Common myeloid progenitor, CD34-positive (primary cell): ENCODE measurements around the gene DIDO1.
A peak's percentile ranks its signal among the peaks of the same experiment; 100 is the strongest.

Source experiments
- CTCF ChIA-PET: fragments of 350-600 bp; sonication (Branson Sonifier 250); formaldehyde crosslinking; loops from one replicate; lab custom pipeline; 2021; ENCODE audit warnings: antibody characterized with exemption; lab: Charles Lee
- POLR2A ChIA-PET: fragments of 350-600 bp; sonication (Branson Sonifier 250); formaldehyde crosslinking; loops from one replicate; lab custom pipeline; 2021; ENCODE audit warnings: antibody characterized with exemption; lab: Charles Lee
- DNase-seq, 3 donors: peaks; one replicate each; pipeline versions ENCODE4 v3.0.0 to v3.0.0-alpha.2; 2013
- H3K27ac ChIP-seq, 2 experiments: 1 replicate in 1 of 2; 2 replicates in 1 of 2; pipeline ENCODE4 v1.7.0; 2013; ENCODE audit warnings: inconsistent platforms in 2 of 2, low read length in 2 of 2, mild to moderate bottlenecking in 2 of 2, low read depth in 1 of 2, moderate library complexity in 1 of 2; ENCODE audit not compliant: severe bottlenecking in 2 of 2, insufficient read depth in 1 of 2, poor library complexity in 1 of 2
- H3K27me3 ChIP-seq, 5 experiments: replicated peaks in 2 of 5; 1 replicate in 3 of 5; 2 replicates in 2 of 5; pipeline versions ENCODE4 v1.6.1 to v1.7.0; 2013; ENCODE audit warnings: low read length in 4 of 5, mild to moderate bottlenecking in 2 of 5, moderate library complexity in 2 of 5, inconsistent platforms in 1 of 5; ENCODE audit not compliant: insufficient read depth in 5 of 5, control insufficient read depth in 4 of 5
- H3K36me3 ChIP-seq, 4 experiments: 1 replicate in 2 of 4; 2 replicates in 2 of 4; pipeline versions ENCODE4 v1.6.1 to v1.7.0; 2013; ENCODE audit warnings: low read length in 3 of 4, control low read depth in 1 of 4, mild to moderate bottlenecking in 1 of 4; ENCODE audit not compliant: control insufficient read depth in 4 of 4, insufficient read depth in 4 of 4
- H3K4me1 ChIP-seq, 4 experiments: 1 replicate in 3 of 4; 2 replicates in 1 of 4; pipeline versions ENCODE4 v1.6.1 to v1.7.1; 2013; ENCODE audit warnings: low read length in 3 of 4, mild to moderate bottlenecking in 3 of 4, control low read depth in 1 of 4, inconsistent platforms in 1 of 4, moderate library complexity in 1 of 4; ENCODE audit not compliant: control insufficient read depth in 4 of 4, insufficient read depth in 4 of 4; ENCODE audit errors: control extremely low read depth in 1 of 4
- H3K4me3 ChIP-seq, 7 experiments: 1 replicate in 4 of 7; 2 replicates in 3 of 7; pipeline versions ENCODE4 v1.5.1 to v1.7.0; 2013; ENCODE audit warnings: mild to moderate bottlenecking in 7 of 7, low read length in 6 of 7, moderate library complexity in 6 of 7, inconsistent platforms in 2 of 7, low read depth in 2 of 7, control low read depth in 1 of 7; ENCODE audit not compliant: insufficient read depth in 4 of 7, control insufficient read depth in 1 of 7; ENCODE audit errors: extremely low read depth in 1 of 7
- H3K9me3 ChIP-seq, 5 experiments: 1 replicate in 4 of 5; 2 replicates in 1 of 5; pipeline versions ENCODE4 v1.6.1 to v1.7.1; 2013; ENCODE audit warnings: low read length in 4 of 5, mild to moderate bottlenecking in 2 of 5, inconsistent platforms in 1 of 5, low read depth in 1 of 5, moderate library complexity in 1 of 5; ENCODE audit not compliant: control insufficient read depth in 4 of 5, insufficient read depth in 2 of 5; ENCODE audit errors: control extremely low read depth in 1 of 5
- WGBS: methylation state at CpG from one replicate; pipeline ENCODE4 v1.1.5; 2013; ENCODE audit not compliant: insufficient coverage; 5-methylcytosine and 5-hydroxymethylcytosine counted together

DIDO1 gene

DNA sequence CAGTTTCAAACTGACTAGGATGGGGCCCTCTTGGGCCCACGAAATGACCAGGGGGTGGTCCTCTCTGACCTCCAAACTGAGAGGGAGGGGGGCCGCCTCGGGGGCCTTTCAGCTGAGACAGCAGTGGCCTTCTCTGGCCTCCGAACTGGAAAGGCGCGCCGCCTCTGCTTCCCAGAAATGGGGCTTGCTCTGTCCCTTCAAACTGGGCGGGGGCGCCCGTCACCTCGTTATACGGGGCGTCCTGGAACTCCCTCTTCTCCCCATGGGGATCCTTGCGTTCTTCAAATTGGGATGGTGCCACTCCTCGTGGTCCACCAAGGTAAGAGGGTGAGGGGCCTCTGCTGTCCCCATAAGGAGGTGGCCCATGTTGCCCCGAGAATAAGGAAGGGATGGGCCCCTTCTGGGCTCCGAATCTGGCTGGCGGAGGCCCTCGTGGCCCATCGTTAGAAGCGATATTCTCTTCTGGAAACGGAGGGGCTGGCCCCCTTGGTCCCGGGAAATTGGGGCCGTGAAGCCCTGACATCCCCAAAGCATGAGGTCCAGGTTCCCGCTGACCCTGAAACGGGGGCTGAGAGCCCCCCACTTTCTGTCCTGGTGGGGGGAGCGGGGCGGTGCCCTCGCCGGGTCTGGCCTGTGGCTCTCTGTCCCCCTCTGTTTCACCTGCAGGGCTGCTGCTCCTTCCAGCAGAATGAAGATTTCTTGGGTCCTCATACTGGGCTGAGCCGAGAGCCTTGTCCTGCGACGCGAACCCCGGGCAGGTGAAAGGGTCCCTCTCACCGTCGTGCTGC is 46.0 kb downstream of the DIDO1 start:
- ChIA-PET CTCF (no interaction called here), POLR2A (no interaction called here)
- peaks cover 0 to 37% (median 23%) of the 10 kb centered on the region in 4 experiments for H3K36me3 ChIP-seq
- no peak for DNase-seq
- H3K27me3 ChIP-seq, result no peaks in the 10 kb centered on the region
- H3K27ac ChIP-seq, result no peak overlapping the region
- peaks cover 0 to 16% (median 5%) of the 10 kb centered on the region in 4 experiments for H3K4me1 ChIP-seq
- no peaks in the 10 kb centered on the region for H3K9me3 ChIP-seq
- H3K4me3 ChIP-seq, result no peak overlapping the region
- 99% methylated on average over 34 of the region's 37 CpGs for WGBS

GRCh38 chr20:62879275-62880146 is 46.8 kb downstream of the DIDO1 start:
- Histone ChIP-seq H3K9me3 (no peaks in the 10 kb centered on the region), H3K4me1 (peaks cover 0 to 17% (median 5%) of the 10 kb centered on the region in 4 experiments), H3K27ac (no peak overlapping the region), H3K27me3 (no peaks in the 10 kb centered on the region), H3K36me3 (peaks cover 0 to 35% (median 23%) of the 10 kb centered on the region in 4 experiments), H3K4me3 (no peak overlapping the region)
- WGBS, result 83% methylated on average over 80 of the region's 80 CpGs
- ChIA-PET POLR2A (no interaction called here), CTCF (interaction anchor here (2.0 kb wide), 1 partner anchor 8 kb away, joined by 6 read pairs; no protein-coding TSS in a partner anchor)
- no peak for DNase-seq

- peaks cover 0 to 35% (median 23%) of the 10 kb centered on the region in 4 experiments for H3K36me3 ChIP-seq
- ChIA-PET CTCF (interaction anchor here (1.2 to 4.1 kb wide), 3 partner anchors 9 to 21 kb away, joined by 4 to 27 read pairs (median 6); no protein-coding TSS in a partner anchor), POLR2A (no interaction called here)
- H3K27ac ChIP-seq, result no peak overlapping the region
- H3K27me3 ChIP-seq, result no peaks in the 10 kb centered on the region
- H3K4me1 ChIP-seq, result peaks cover 0 to 18% (median 5%) of the 10 kb centered on the region in 4 experiments
- no peaks in the 10 kb centered on the region for H3K9me3 ChIP-seq
- H3K4me3 ChIP-seq, result no peak overlapping the region
- DNase-seq, result no peak
- 78% methylated on average over 10 of the region's 20 CpGs for WGBS
These were observed 47.9 kb downstream of the DIDO1 start for GRCh38 chr20:62878244-62879038.

DNA sequence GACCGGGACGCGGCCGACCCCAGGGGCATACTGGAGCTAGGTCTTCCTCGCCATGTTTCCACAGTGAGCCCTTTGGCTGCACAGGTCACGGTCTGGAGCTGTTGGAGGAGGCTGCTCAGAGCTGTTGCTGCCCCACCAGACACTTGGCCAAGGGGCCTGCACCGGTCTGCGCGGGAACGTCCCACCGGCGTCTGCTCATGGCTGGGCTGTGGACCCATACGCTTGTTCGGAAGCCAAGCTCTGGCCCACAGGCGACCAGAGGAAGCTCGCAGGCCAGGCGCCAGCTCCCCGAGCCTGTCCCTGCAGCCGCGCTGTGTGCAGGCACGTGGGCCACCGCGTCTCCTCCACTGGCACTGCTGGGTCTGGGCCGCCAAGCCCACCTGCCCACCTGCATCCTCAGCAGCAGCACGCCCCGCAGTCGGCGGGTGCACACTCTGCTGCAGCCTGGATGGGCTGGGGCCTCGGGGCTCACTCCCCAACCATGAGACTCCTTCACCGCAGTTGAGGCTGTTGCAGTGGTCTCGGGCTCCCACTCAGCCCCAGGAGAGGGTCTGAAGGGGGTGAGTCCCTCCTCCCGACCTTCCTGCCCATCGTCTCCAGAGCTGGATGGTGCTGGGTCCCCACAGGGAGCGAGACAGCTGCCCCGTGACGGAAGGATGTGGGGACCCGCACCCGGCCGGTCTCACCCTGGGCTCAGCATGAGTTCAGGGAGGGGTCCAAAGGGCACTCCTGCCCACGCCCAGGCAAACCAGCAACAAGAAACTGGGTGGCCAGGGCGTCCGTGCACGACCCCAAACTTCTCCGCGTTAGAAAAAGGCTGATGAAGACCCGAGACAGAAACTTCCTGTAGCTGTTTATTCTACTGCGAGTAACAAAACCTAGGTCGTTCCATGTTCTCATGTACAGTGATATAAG is 49.1 kb downstream of the DIDO1 start:
- no peak overlapping the region for H3K27ac ChIP-seq
- no peaks in the 10 kb centered on the region for H3K9me3 ChIP-seq
- no peaks in the 10 kb centered on the region for H3K27me3 ChIP-seq
- peaks cover 0 to 31% (median 23%) of the 10 kb centered on the region in 4 experiments for H3K36me3 ChIP-seq
- POLR2A ChIA-PET, result interaction anchor here (0.6 kb wide), 1 partner anchor 12 kb away, joined by 4 read pairs; no protein-coding TSS in a partner anchor
- 74% methylated on average over 32 of the region's 48 CpGs for WGBS
- CTCF ChIA-PET, result interaction anchor here (0.9 to 4.1 kb wide), 5 partner anchors 11 to 22 kb away, joined by 3 to 27 read pairs (median 4); partner anchors contain the start of gene TCFL5
- H3K4me1 ChIP-seq, result peaks cover 0 to 18% (median 5%) of the 10 kb centered on the region in 4 experiments
- H3K4me3 ChIP-seq, result peak overlapping the region in 1 of 7 experiments; percentile 20
- peak in 1 of 3 donors; percentile 32 for DNase-seq

- Histone ChIP-seq H3K36me3 (peaks cover 0 to 24% (median 16%) of the 10 kb centered on the region in 4 experiments), H3K27me3 (no peaks in the 10 kb centered on the region), H3K27ac (no peak overlapping the region), H3K4me3 (no peak overlapping the region), H3K9me3 (no peaks in the 10 kb centered on the region), H3K4me1 (peaks cover 0 to 18% (median 5%) of the 10 kb centered on the region in 4 experiments)
- peak in 1 of 3 donors; percentile 18 for DNase-seq
- POLR2A ChIA-PET, result interaction anchor here (0.6 kb wide), 1 partner anchor 12 kb away, joined by 4 read pairs; no protein-coding TSS in a partner anchor
- CTCF ChIA-PET, result interaction anchor here (0.9 to 4.1 kb wide), 2 partner anchors 13 to 23 kb away, joined by 4 to 27 read pairs; no protein-coding TSS in a partner anchor
- 97% methylated on average over 9 of the region's 13 CpGs for WGBS
These were observed 49.8 kb downstream of the DIDO1 start for GRCh38 chr20:62876501-62876901.
